Bronchial epithelial cell (primary cell): ENCODE results near the gene YAP1. TPM values are rescaled to one million over a fixed set of nuclear protein-coding genes. Genes with fewer than 3 reads are reported as not detected.

Experiments used
- DNase-seq: peaks from one replicate; pipeline ENCODE4 v3.0.0-alpha.2; 2010; ENCODE audit warnings: low read depth
- FAIRE-seq: peaks from 2 replicates; lab custom pipeline; 2011; peaks lifted over from hg19 to GRCh38; lab: Jason Lieb, UNC
- H3K27me3 ChIP-seq: 2 replicates; pipeline ENCODE4 v1.5.1; 2011; ENCODE audit warnings: low read length; ENCODE audit not compliant: control insufficient read depth, insufficient read depth
- H3K36me3 ChIP-seq: 2 replicates; pipeline ENCODE4 v1.5.1; 2011; ENCODE audit warnings: low read length; ENCODE audit not compliant: control insufficient read depth, insufficient read depth
- H3K4me3 ChIP-seq: 2 replicates; pipeline ENCODE4 v1.5.1; 2011; ENCODE audit warnings: mild to moderate bottlenecking, low read depth, low read length, control low read depth
- CTCF ChIP-seq: IDR thresholded peaks from 2 replicates; pipeline ENCODE4 v1.5.1; 2011; ENCODE audit warnings: mild to moderate bottlenecking, moderate library complexity, low read length, control low read depth, inconsistent platforms; ENCODE audit not compliant: insufficient read depth, severe bottlenecking
- total RNA-seq: library from RNA; depleted of rRNA; stranded (reverse); fragments of >200 nt; gene quantifications from 2 replicates; pipeline ENCODE4 v1.2.1, GENCODE V29; 2014

The YAP1 gene
- total RNA-seq, 1 donor from 2014 or later, result 151 TPM

- TF ChIP-seq CTCF, result no peak
- no peaks in the 10 kb centered on the region for H3K27me3 ChIP-seq
- DNase-seq, result no peak
- H3K36me3 ChIP-seq, result peaks cover 1% of the 10 kb centered on the region
- no peak for FAIRE-seq
- no peak overlapping the region for H3K4me3 ChIP-seq
Observed at GRCh38 chr11:102153082-102153481, 42.8 kb downstream of the YAP1 start.

- no peaks in the 10 kb centered on the region for H3K27me3 ChIP-seq
- TF ChIP-seq CTCF, result no peak
- no peak overlapping the region for H3K4me3 ChIP-seq
- peaks cover 1% of the 10 kb centered on the region for H3K36me3 ChIP-seq
- FAIRE-seq (no peak), DNase-seq (peak; percentile 23)
Observed at GRCh38 chr11:102154806-102155205, 44.6 kb downstream of the YAP1 start.

- peaks cover 3% of the 10 kb centered on the region for H3K36me3 ChIP-seq
- FAIRE-seq, result no peak
- no peaks in the 10 kb centered on the region for H3K27me3 ChIP-seq
- no peak for TF ChIP-seq CTCF
- H3K4me3 ChIP-seq, result no peak overlapping the region
- peak; percentile 44 for DNase-seq
Observed at GRCh38 chr11:102155676-102156075, 45.4 kb downstream of the YAP1 start.

GRCh38 chr11:102157219-102157618, 47.0 kb downstream of the YAP1 start:
- H3K27me3 ChIP-seq, result no peaks in the 10 kb centered on the region
- peaks cover 1% of the 10 kb centered on the region for H3K36me3 ChIP-seq
- DNase-seq (peak; percentile 75), FAIRE-seq (no peak)
- H3K4me3 ChIP-seq, result no peak overlapping the region
- TF ChIP-seq CTCF, result no peak

- H3K36me3 ChIP-seq, result peaks cover 4% of the 10 kb centered on the region
- H3K4me3 ChIP-seq, result no peak overlapping the region
- FAIRE-seq (no peak), DNase-seq (peak; percentile 46)
- no peak for TF ChIP-seq CTCF
- H3K27me3 ChIP-seq, result no peaks in the 10 kb centered on the region
Observed at GRCh38 chr11:102158164-102158735, 48.0 kb downstream of the YAP1 start.

GRCh38 chr11:102163368-102163767, 53.1 kb downstream of the YAP1 start:
- TF ChIP-seq CTCF, result no peak
- FAIRE-seq, result no peak
- no peaks in the 10 kb centered on the region for H3K27me3 ChIP-seq
- DNase-seq, result no peak
- no peak overlapping the region for H3K4me3 ChIP-seq
- peaks cover 4% of the 10 kb centered on the region for H3K36me3 ChIP-seq
